Endothelial cell of umbilical vein (primary cell): ENCODE data around the gene FLRT3. TPM values are rescaled to one million over a fixed set of nuclear protein-coding genes. Genes with fewer than 3 reads are reported as not detected.

Experiments
- BruUV-seq: library from RNA; stranded (reverse); fragments of 400-500 nt; replicated peaks from 2 replicates; lab custom pipeline; 2021; lab: Mats Ljungman, UMichigan
- CTCF ChIA-PET: fragments of 300-600, 350-600 bp; sonication (Branson Sonifier 250); formaldehyde crosslinking; loops from one replicate; lab custom pipeline; 2021; ENCODE audit warnings: antibody characterized with exemption, inconsistent platforms; lab: Charles Lee
- POLR2A ChIA-PET: fragments of 300-600, 350-600 bp; sonication (Branson Sonifier 250); formaldehyde crosslinking; loops from one replicate; lab custom pipeline; 2021; ENCODE audit warnings: antibody characterized with exemption, inconsistent platforms; lab: Charles Lee
- DNase-seq: peaks from one replicate; pipeline ENCODE4 v3.0.0-alpha.2; 2011; ENCODE audit warnings: low read depth, low spot score
- FAIRE-seq: peaks from 2 replicates; lab custom pipeline; 2011; peaks lifted over from hg19 to GRCh38; lab: Jason Lieb, UNC
- H2AFZ ChIP-seq: 2 replicates; pipeline ENCODE4 v1.6.0; 2012; ENCODE audit warnings: low read depth, low read length, control low read depth, inconsistent platforms
- H3K27ac ChIP-seq: 2 replicates; pipeline ENCODE4 v1.5.1; 2011; ENCODE audit warnings: low read depth, mild to moderate bottlenecking, control low read depth, low read length, moderate library complexity; ENCODE audit not compliant: insufficient read depth
- H3K27me3 ChIP-seq, 2 experiments: 2 replicates each; pipeline versions ENCODE4 v1.6.0 to v1.6.1; 2011; ENCODE audit warnings: low read length in 2 of 2, mixed read lengths in 1 of 2; ENCODE audit not compliant: control insufficient read depth in 2 of 2, insufficient read depth in 2 of 2
- H3K36me3 ChIP-seq, 2 experiments: 2 replicates in 1 of 2; 3 replicates in 1 of 2; pipeline ENCODE4 v1.5.1; 2011; ENCODE audit warnings: low read length in 2 of 2, mild to moderate bottlenecking in 1 of 2, moderate library complexity in 1 of 2; ENCODE audit not compliant: control insufficient read depth in 2 of 2, insufficient read depth in 2 of 2; ENCODE audit errors: extremely low read depth in 1 of 2
- H3K4me1 ChIP-seq: 3 replicates; pipeline ENCODE4 v1.5.1; 2011; ENCODE audit warnings: mild to moderate bottlenecking, low read length; ENCODE audit not compliant: control insufficient read depth, insufficient read depth; ENCODE audit errors: extremely low read depth
- H3K4me2 ChIP-seq: 2 replicates; pipeline ENCODE4 v1.6.1; 2011; ENCODE audit warnings: low read length, control low read depth, mixed read lengths; ENCODE audit not compliant: insufficient read depth
- H3K4me3 ChIP-seq, 3 experiments: fragments of 200-600 bp in 1 of 3; sonication (generic), shearing (Covaris generic) in 1 of 3; replicated peaks in 1 of 3; 2 replicates each; pipeline ENCODE4 v1.5.1; 2011 to 2016; ENCODE audit warnings: control low read depth in 3 of 3, low read length in 3 of 3, mild to moderate bottlenecking in 2 of 3, inconsistent platforms in 1 of 3, low read depth in 1 of 3, moderate library complexity in 1 of 3; ENCODE audit not compliant: insufficient read depth in 1 of 3
- H3K79me2 ChIP-seq: 2 replicates; pipeline ENCODE4 v1.6.0; 2012; ENCODE audit warnings: low read length, inconsistent platforms; ENCODE audit not compliant: control insufficient read depth, insufficient read depth
- H3K9ac ChIP-seq: replicated peaks from 2 replicates; pipeline ENCODE3; 2011; ENCODE audit warnings: low read length, control low read depth; ENCODE audit not compliant: insufficient read depth; ENCODE audit errors: extremely low read depth
- H3K9me1 ChIP-seq: replicated peaks from 3 replicates; pipeline ENCODE4 v1.6.0; 2011; ENCODE audit warnings: mild to moderate bottlenecking, low read length; ENCODE audit not compliant: control insufficient read depth, insufficient read depth; ENCODE audit errors: extremely low read depth
- H3K9me3 ChIP-seq: replicated peaks from 2 replicates; pipeline ENCODE4 v1.5.1; 2012; ENCODE audit warnings: low read length, inconsistent platforms; ENCODE audit not compliant: control insufficient read depth, insufficient read depth
- H4K20me1 ChIP-seq: replicated peaks from 2 replicates; pipeline ENCODE3; 2011; ENCODE audit warnings: mild to moderate bottlenecking, low read length; ENCODE audit not compliant: control insufficient read depth, insufficient read depth; ENCODE audit errors: extremely low read depth
- CTCF ChIP-seq, 2 donors: IDR thresholded peaks; 1 replicate in 1 of 2; 2 replicates in 1 of 2; pipeline ENCODE4 v1.5.1; 2011; ENCODE audit warnings: low read length in 2 of 2, mild to moderate bottlenecking in 2 of 2, moderate library complexity in 2 of 2, control low read depth in 1 of 2, inconsistent platforms in 1 of 2, low read depth in 1 of 2; ENCODE audit not compliant: insufficient read depth in 1 of 2; ENCODE audit errors: extremely low read depth in 1 of 2
- EZH2 ChIP-seq: IDR thresholded peaks from 2 replicates; pipeline ENCODE4 v1.6.1; 2012; ENCODE audit warnings: borderline replicate concordance, low read depth, mild to moderate bottlenecking, moderate library complexity, low read length, inconsistent platforms; ENCODE audit not compliant: severe bottlenecking
- FOS ChIP-seq: IDR thresholded peaks from 2 replicates; pipeline ENCODE4 v1.6.1; 2011; ENCODE audit warnings: mild to moderate bottlenecking, low read length, moderate library complexity, borderline replicate concordance; ENCODE audit not compliant: insufficient read depth
- GATA2 ChIP-seq: IDR thresholded peaks from 2 replicates; pipeline ENCODE4 v1.7.0; 2011; ENCODE audit warnings: low read depth, mild to moderate bottlenecking, moderate library complexity, mixed read lengths, low read length; ENCODE audit not compliant: insufficient read length, insufficient read depth
- POLR2A ChIP-seq: IDR thresholded peaks from 2 replicates; pipeline ENCODE4 v1.6.1; 2012; ENCODE audit warnings: low read depth, mild to moderate bottlenecking, control low read depth, low read length
- dilution Hi-C: fragments of 300-500 bp; cut with MboI; formaldehyde crosslinking; loops from one replicate; pipeline ENCODE4 v1.15.0; 2019; ENCODE audit warnings: low sequenced_read_pairs; ENCODE audit not compliant: extremely low pct_ligation_motif_present
- intact Hi-C: fragments of 100-400 bp; cut with micrococcal nuclease; formaldehyde crosslinking; loops from one replicate; pipeline ENCODE4 v1.10.0; 2022
- polyA plus RNA-seq, 4 experiments: library from polyadenylated mRNA; depleted of rRNA in 3 of 4; stranded (reverse) in 3 of 4; unstranded in 1 of 4; fragments of >200 nt; gene quantifications; 2 replicates each; pipeline versions ENCODE4 v1.2.1 to v1.2.3, GENCODE V29; 2011 to 2012; ENCODE audit warnings: missing spikeins in 1 of 4
- total RNA-seq: library from RNA; stranded (reverse); gene quantifications from 2 replicates; pipeline ENCODE4 v1.2.3, GENCODE V29; 2021

Gene FLRT3
- total and polyA plus RNA-seq, 2 donors (not counting 3 experiments of a cell fraction or from before 2014, with no cell fraction given): 0.06 to 0.13 TPM

GRCh38 chr20:14344746-14345145 is 7.3 kb upstream of the FLRT3 start:
- FAIRE-seq: peak; percentile 50
- CTCF ChIA-PET: interaction anchor here (0.6 to 1.1 kb wide), 2 partner anchors 9 to 892 kb away, joined by 3 read pairs; no protein-coding TSS in a partner anchor
- POLR2A ChIA-PET: no interaction called here

More at GRCh38 chr20:14344746-14345145, 7.3 kb upstream of the FLRT3 start:
- H3K9ac ChIP-seq: no peak overlapping the region
- no peaks in the 10 kb centered on the region for H3K9me3 ChIP-seq
- no peak overlapping the region for H3K4me2 ChIP-seq
- H3K27ac ChIP-seq: no peak overlapping the region
- H2AFZ ChIP-seq: no peak overlapping the region
- H4K20me1 ChIP-seq: no peaks in the 10 kb centered on the region
- no peak for TF ChIP-seq EZH2
- TF ChIP-seq CTCF (IDR thresholded peaks at IDR 0.05; ENCODE audit: extremely low read depth in 1 of 2, insufficient read depth in 1 of 2, low read depth in 1 of 2, low read length in 2 of 2): no peak
- TF ChIP-seq POLR2A: no peak
- no peak for TF ChIP-seq GATA2
- TF ChIP-seq FOS: no peak
- H3K4me3 ChIP-seq: no peak overlapping the region
- no peaks in the 10 kb centered on the region for H3K4me1 ChIP-seq
- no peaks in the 10 kb centered on the region for H3K36me3 ChIP-seq
- no TSS peak for BruUV-seq
- no peaks in the 10 kb centered on the region for H3K79me2 ChIP-seq
- intact Hi-C loops: no loop called here
- dilution Hi-C loops: no loop called here
- DNase-seq: no peak
- peaks cover 0 to 1% of the 10 kb centered on the region in 2 experiments for H3K27me3 ChIP-seq
- H3K9me1 ChIP-seq: no peaks in the 10 kb centered on the region
